ENCODE results near the gene MBP.

DNA sequence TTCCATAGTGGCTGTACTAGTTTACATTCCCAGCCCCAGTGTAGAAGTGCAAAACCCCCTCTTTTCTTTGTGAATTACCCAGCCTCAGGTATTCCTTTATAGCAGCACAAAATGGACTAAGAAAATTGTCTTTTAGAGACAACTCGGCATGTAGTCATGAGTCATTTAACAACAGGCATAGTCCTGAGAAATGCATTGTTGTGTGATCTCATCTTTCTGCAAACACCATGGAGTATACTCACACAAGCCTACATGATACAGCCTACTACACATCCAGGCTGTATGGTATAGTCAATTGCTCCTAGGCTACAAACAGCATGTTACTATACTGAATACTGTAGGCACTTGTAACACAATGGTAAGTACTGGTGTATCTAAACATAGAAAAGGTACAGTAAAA, 44.4 kb upstream of the MBP start:
- TF ChIP-seq, protein P1, sequence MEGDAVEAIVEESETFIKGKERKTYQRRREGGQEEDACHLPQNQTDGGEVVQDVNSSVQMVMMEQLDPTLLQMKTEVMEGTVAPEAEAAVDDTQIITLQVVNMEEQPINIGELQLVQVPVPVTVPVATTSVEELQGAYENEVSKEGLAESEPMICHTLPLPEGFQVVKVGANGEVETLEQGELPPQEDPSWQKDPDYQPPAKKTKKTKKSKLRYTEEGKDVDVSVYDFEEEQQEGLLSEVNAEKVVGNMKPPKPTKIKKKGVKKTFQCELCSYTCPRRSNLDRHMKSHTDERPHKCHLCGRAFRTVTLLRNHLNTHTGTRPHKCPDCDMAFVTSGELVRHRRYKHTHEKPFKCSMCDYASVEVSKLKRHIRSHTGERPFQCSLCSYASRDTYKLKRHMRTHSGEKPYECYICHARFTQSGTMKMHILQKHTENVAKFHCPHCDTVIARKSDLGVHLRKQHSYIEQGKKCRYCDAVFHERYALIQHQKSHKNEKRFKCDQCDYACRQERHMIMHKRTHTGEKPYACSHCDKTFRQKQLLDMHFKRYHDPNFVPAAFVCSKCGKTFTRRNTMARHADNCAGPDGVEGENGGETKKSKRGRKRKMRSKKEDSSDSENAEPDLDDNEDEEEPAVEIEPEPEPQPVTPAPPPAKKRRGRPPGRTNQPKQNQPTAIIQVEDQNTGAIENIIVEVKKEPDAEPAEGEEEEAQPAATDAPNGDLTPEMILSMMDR (IDR thresholded peaks at IDR 0.05 in 2 of 3, conservative IDR thresholded peaks at IDR 0.05 in 1 of 3; ENCODE audit: control insufficient read depth in 2 of 3, extremely low read depth in 1 of 3, insufficient read depth in 1 of 3, low read depth in 3 of 3, low read length in 3 of 3), result no peak
- no peak for TF ChIP-seq EZH2 (IDR thresholded peaks at IDR 0.05; ENCODE audit: borderline replicate concordance, control insufficient read depth, low read depth, low read length)
- no peak for TF ChIP-seq POLR2AphosphoS5 (IDR thresholded peaks at IDR 0.05; ENCODE audit: low read length)
- TF ChIP-seq NR2C2 (IDR thresholded peaks at IDR 0.05; ENCODE audit: borderline replicate concordance, control insufficient read depth, insufficient read length, low read depth), result no peak
- no peak for TF ChIP-seq GABPA (IDR thresholded peaks at IDR 0.05; ENCODE audit: low read depth)
- TF ChIP-seq, protein P2, sequence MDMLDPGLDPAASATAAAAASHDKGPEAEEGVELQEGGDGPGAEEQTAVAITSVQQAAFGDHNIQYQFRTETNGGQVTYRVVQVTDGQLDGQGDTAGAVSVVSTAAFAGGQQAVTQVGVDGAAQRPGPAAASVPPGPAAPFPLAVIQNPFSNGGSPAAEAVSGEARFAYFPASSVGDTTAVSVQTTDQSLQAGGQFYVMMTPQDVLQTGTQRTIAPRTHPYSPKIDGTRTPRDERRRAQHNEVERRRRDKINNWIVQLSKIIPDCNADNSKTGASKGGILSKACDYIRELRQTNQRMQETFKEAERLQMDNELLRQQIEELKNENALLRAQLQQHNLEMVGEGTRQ (IDR thresholded peaks at IDR 0.05; ENCODE audit: borderline replicate concordance, low read depth, low read length), result no peak
- TF ChIP-seq, protein P3, sequence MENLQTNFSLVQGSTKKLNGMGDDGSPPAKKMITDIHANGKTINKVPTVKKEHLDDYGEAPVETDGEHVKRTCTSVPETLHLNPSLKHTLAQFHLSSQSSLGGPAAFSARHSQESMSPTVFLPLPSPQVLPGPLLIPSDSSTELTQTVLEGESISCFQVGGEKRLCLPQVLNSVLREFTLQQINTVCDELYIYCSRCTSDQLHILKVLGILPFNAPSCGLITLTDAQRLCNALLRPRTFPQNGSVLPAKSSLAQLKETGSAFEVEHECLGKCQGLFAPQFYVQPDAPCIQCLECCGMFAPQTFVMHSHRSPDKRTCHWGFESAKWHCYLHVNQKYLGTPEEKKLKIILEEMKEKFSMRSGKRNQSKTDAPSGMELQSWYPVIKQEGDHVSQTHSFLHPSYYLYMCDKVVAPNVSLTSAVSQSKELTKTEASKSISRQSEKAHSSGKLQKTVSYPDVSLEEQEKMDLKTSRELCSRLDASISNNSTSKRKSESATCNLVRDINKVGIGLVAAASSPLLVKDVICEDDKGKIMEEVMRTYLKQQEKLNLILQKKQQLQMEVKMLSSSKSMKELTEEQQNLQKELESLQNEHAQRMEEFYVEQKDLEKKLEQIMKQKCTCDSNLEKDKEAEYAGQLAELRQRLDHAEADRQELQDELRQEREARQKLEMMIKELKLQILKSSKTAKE (IDR thresholded peaks at IDR 0.05; ENCODE audit: low read depth, poor library complexity, severe bottlenecking), result no peak
- no peak for TF ChIP-seq ASH2L (IDR thresholded peaks at IDR 0.05; ENCODE audit: borderline replicate concordance, low read depth)
- no peak for TF ChIP-seq SRF (IDR thresholded peaks at IDR 0.05; ENCODE audit: low read depth in 2 of 2, low read length in 2 of 2)
- no peak for TF ChIP-seq HDAC2 (IDR thresholded peaks at IDR 0.05)
- TF ChIP-seq, protein P4, sequence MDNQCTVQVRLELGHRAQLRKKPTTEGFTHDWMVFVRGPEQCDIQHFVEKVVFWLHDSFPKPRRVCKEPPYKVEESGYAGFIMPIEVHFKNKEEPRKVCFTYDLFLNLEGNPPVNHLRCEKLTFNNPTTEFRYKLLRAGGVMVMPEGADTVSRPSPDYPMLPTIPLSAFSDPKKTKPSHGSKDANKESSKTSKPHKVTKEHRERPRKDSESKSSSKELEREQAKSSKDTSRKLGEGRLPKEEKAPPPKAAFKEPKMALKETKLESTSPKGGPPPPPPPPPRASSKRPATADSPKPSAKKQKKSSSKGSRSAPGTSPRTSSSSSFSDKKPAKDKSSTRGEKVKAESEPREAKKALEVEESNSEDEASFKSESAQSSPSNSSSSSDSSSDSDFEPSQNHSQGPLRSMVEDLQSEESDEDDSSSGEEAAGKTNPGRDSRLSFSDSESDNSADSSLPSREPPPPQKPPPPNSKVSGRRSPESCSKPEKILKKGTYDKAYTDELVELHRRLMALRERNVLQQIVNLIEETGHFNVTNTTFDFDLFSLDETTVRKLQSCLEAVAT (IDR thresholded peaks at IDR 0.05), result no peak
- no peak for TF ChIP-seq HCFC1 (IDR thresholded peaks at IDR 0.05; ENCODE audit: low read length)
- TF ChIP-seq POLR2A (IDR thresholded peaks at IDR 0.05; ENCODE audit: low read depth, low read length), result no peak
- TF ChIP-seq CBFB (IDR thresholded peaks at IDR 0.05; ENCODE audit: low read depth), result no peak

Measured in GM12878 (cell line).